ENCODE measurements around the gene DMD. TPM values are rescaled to one million over a fixed set of nuclear protein-coding genes. Genes with fewer than 3 reads are reported as not detected.

DMD gene
- total and polyA plus RNA-seq, 2 of the 8 experiments (the other 6 are each of a cell fraction or from before 2014, with no cell fraction given) = 4.8 to 7.4 TPM

- Histone ChIP-seq H2BK5ac (ENCODE audit: low read depth, low read length) (no peak overlapping the region), H3K4me3 (ENCODE audit: extremely low read depth in 1 of 4, insufficient read depth in 2 of 4, low read depth in 3 of 4, low read length in 4 of 4) (no peak overlapping the region), H2BK12ac (ENCODE audit: low read depth, low read length) (no peak overlapping the region), H2BK20ac (ENCODE audit: low read length) (no peak overlapping the region), H3K18ac (ENCODE audit: extremely low read depth, low read length) (no peak overlapping the region), H4K91ac (replicated peaks; ENCODE audit: insufficient read length, low read length) (no peak overlapping the region), H3K36me3 (ENCODE audit: control insufficient read depth in 2 of 4, insufficient read depth in 4 of 4, low read length in 3 of 4) (no peaks in the 10 kb centered on the region), H3K4me1 (replicated peaks in 1 of 4; ENCODE audit: control insufficient read depth in 3 of 4, insufficient read depth in 4 of 4, low read length in 3 of 4) (no peaks in the 10 kb centered on the region), H3K56ac (replicated peaks; ENCODE audit: insufficient read length, low read depth, low read length) (no peak overlapping the region), H3K4ac (replicated peaks; ENCODE audit: insufficient read length, low read depth, low read length) (no peak overlapping the region), H3K14ac (ENCODE audit: insufficient read length) (no peak overlapping the region), H3K79me2 (ENCODE audit: control insufficient read depth in 1 of 2, insufficient read depth in 2 of 2, low read length in 2 of 2) (no peaks in the 10 kb centered on the region), H2AK5ac (ENCODE audit: low read depth, low read length) (no peak overlapping the region), H3K79me1 (ENCODE audit: low read depth, low read length) (no peaks in the 10 kb centered on the region), H4K5ac (ENCODE audit: insufficient read length, low read depth, low read length) (no peak overlapping the region), H3K23ac (ENCODE audit: insufficient read length) (no peak overlapping the region), H4K8ac (ENCODE audit: extremely low read depth, insufficient read depth, low read length) (no peak overlapping the region), H3K23me2 (ENCODE audit: low read depth, low read length) (no peaks in the 10 kb centered on the region), H3K27ac (ENCODE audit: low read depth, low read length) (no peak overlapping the region), H4K20me1 (replicated peaks in 1 of 2; ENCODE audit: control insufficient read depth in 1 of 2, insufficient read depth in 2 of 2, low read length in 2 of 2) (no peaks in the 10 kb centered on the region), H2BK120ac (replicated peaks; ENCODE audit: low read depth, low read length) (no peak overlapping the region), H2AFZ (ENCODE audit: low read length) (no peak overlapping the region), H3K9me3 (ENCODE audit: insufficient read depth in 2 of 2, low read depth in 1 of 2, low read length in 1 of 2) (no peaks in the 10 kb centered on the region), H3K27me3 (replicated peaks in 1 of 4; ENCODE audit: control insufficient read depth in 3 of 4, extremely low read depth in 1 of 4, insufficient read depth in 3 of 4, low read length in 3 of 4) (no peaks in the 10 kb centered on the region), H3K9ac (replicated peaks in 1 of 4; ENCODE audit: extremely low read depth in 1 of 4, low read depth in 3 of 4, low read length in 3 of 4) (no peak overlapping the region), H2BK15ac (ENCODE audit: low read length) (no peak overlapping the region), H3K4me2 (ENCODE audit: insufficient read depth in 1 of 2, low read depth in 2 of 2, low read length in 2 of 2) (no peak overlapping the region)
- no peak for TF ChIP-seq SP2 (IDR thresholded peaks at IDR 0.05; ENCODE audit: low read length)
- no peak for DNase-seq (ENCODE audit: low read depth in 1 of 2, low spot score in 2 of 2)
- 92% methylated on average over 8 of the region's 8 CpGs; no CpG with 5 or more reads in 1 of the 2 experiments for WGBS, 2 experiments (ENCODE audit: extremely low coverage in 1 of 2, insufficient coverage in 1 of 2, insufficient read length in 1 of 2, insufficient replicate concordance in 2 of 2, low coverage in 1 of 2, low lambda C conversion rate in 2 of 2, missing lambda C conversion rate in 1 of 2)
- FAIRE-seq = no peak
- POLR2A ChIA-PET (ENCODE audit: partially characterized antibody) = no interaction called here
- CTCF ChIA-PET (ENCODE audit: partially characterized antibody) = no interaction called here
These were observed 69.0 kb downstream of the DMD start for GRCh38 chrX:33142331-33142730.

Measured in H1 (cell line).